Smooth muscle cell (in vitro differentiated cells): ENCODE data around the gene SUPT16H. TPM values are rescaled to one million over a fixed set of nuclear protein-coding genes. Genes with fewer than 3 reads are reported as not detected.

ENCODE experiments used
- DNase-seq: peaks from one replicate; lab custom pipeline; 2025; ENCODE audit not compliant: unreplicated experiment; lab: John Stamatoyannopoulos, UW
- H2AFZ ChIP-seq: fragments of 200-600 bp; sonication (generic); 2 replicates; pipeline ENCODE4 v1.6.0; 2016; ENCODE audit warnings: antibody characterized with exemption, low read depth, mild to moderate bottlenecking
- H3F3A ChIP-seq: fragments of 200-600 bp; sonication (generic); 2 replicates; pipeline ENCODE4 v1.6.0; 2017; ENCODE audit warnings: antibody characterized with exemption, low read depth
- H3K27ac ChIP-seq: fragments of 200-600 bp; sonication (generic); 2 replicates; pipeline ENCODE4 v1.5.1; 2016; ENCODE audit warnings: low read depth, mild to moderate bottlenecking
- H3K27me3 ChIP-seq: fragments of 200-600 bp; sonication (generic); 2 replicates; pipeline ENCODE4 v1.6.1; 2016; ENCODE audit warnings: low read depth, mild to moderate bottlenecking
- H3K36me3 ChIP-seq: fragments of 200-600 bp; sonication (generic); 2 replicates; pipeline ENCODE4 v1.5.1; 2016; ENCODE audit warnings: low read depth
- H3K4me1 ChIP-seq: fragments of 200-600 bp; sonication (generic); 2 replicates; pipeline ENCODE4 v1.5.1; 2016; ENCODE audit warnings: low read depth
- H3K4me2 ChIP-seq: fragments of 200-600 bp; sonication (generic); 2 replicates; pipeline ENCODE4 v1.6.0; 2016; ENCODE audit warnings: mild to moderate bottlenecking
- H3K4me3 ChIP-seq: fragments of 200-600 bp; sonication (generic); 2 replicates; pipeline ENCODE4 v1.5.1; 2016; ENCODE audit warnings: mild to moderate bottlenecking
- H3K79me2 ChIP-seq: fragments of 200-600 bp; sonication (generic); 2 replicates; pipeline ENCODE4 v1.6.0; 2016; ENCODE audit warnings: low read depth, mild to moderate bottlenecking
- H3K9ac ChIP-seq: fragments of 200-600 bp; sonication (generic); 2 replicates; pipeline ENCODE4 v1.6.0; 2016; ENCODE audit warnings: low read depth
- H3K9me3 ChIP-seq: fragments of 200-600 bp; sonication (generic); replicated peaks from 2 replicates; pipeline ENCODE4 v1.5.1; 2016; ENCODE audit warnings: low read depth
- H4K20me1 ChIP-seq: fragments of 200-600 bp; sonication (generic); 2 replicates; pipeline ENCODE4 v1.6.0; 2016; ENCODE audit warnings: low read depth
- WGBS: methylation state at CpG from one replicate; pipeline ENCODE4 v1.1.7; 2016; ENCODE audit warnings: low lambda C conversion rate; 5-methylcytosine and 5-hydroxymethylcytosine counted together
- polyA plus RNA-seq: library from polyadenylated mRNA; unstranded; fragments of >200 nt; fragmentation: Nextera tagmentation; extraction: Ambion mirVana; gene quantifications from 2 replicates; pipeline ENCODE4 v1.2.1, GENCODE V29; 2016
- total RNA-seq: library from RNA; depleted of rRNA; stranded (reverse); fragments of >200 nt; gene quantifications from 2 replicates; pipeline ENCODE4 v1.2.3, GENCODE V29; 2014
- TF ChIP-seq, protein P1 (sequence below): fragments of 200-600 bp; sonication (generic); IDR thresholded peaks from 2 replicates; pipeline ENCODE4 v1.5.1; 2017; ENCODE audit warnings: borderline replicate concordance, mild to moderate bottlenecking, antibody characterized with exemption; ENCODE audit not compliant: insufficient read depth, poor library complexity, severe bottlenecking

SUPT16H gene
- total and polyA plus RNA-seq, 2 experiments from 2014 or later, result 52.3 to 68.0 TPM

DNA sequence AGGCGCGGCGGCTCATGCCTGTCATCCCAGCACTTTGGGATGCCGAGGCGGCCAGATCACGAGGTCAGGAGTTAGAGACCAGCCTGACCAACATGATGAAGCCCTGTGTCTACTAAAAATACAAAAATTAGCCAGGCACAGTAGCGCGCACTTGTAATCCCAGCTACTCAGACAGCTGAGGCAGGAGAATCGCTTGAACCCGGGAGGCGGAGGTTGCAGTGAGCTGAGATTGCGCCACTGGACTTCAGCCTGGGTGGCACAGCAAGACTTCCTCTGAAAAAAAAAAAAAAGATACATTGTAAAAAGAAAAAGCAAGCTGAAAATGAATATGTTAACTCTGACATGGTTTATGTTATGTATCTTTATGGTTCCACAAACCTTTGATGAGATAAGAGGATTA is 70.3 kb downstream of the SUPT16H start:
- TF ChIP-seq, protein P1, sequence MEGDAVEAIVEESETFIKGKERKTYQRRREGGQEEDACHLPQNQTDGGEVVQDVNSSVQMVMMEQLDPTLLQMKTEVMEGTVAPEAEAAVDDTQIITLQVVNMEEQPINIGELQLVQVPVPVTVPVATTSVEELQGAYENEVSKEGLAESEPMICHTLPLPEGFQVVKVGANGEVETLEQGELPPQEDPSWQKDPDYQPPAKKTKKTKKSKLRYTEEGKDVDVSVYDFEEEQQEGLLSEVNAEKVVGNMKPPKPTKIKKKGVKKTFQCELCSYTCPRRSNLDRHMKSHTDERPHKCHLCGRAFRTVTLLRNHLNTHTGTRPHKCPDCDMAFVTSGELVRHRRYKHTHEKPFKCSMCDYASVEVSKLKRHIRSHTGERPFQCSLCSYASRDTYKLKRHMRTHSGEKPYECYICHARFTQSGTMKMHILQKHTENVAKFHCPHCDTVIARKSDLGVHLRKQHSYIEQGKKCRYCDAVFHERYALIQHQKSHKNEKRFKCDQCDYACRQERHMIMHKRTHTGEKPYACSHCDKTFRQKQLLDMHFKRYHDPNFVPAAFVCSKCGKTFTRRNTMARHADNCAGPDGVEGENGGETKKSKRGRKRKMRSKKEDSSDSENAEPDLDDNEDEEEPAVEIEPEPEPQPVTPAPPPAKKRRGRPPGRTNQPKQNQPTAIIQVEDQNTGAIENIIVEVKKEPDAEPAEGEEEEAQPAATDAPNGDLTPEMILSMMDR, result no peak
- WGBS, result 93% methylated on average over 12 of the region's 12 CpGs

DNA sequence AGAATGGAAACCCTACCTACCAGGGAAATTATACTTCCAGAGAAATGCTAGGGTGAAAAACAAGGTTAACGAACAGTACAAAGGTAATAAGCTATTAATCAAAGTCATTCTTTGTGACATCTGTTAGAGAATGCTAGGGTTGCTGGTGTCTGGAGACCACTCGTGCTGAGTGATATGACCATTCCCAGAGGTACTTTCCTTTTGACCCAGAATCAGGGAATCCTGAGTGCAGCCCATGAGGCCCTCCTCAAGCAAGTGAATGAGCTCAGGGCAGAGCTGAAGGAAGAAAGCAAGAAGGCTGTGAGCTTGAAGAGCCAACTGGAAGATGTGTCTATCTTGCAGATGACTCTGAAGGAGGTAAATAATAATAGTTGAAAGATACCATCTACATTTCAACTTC is 72.2 kb downstream of the SUPT16H start:
- TF ChIP-seq, protein P1, result no peak
- Histone ChIP-seq H3K27me3 (no peaks in the 10 kb centered on the region), H3K4me3 (no peak overlapping the region), H3F3A (peaks cover 7% of the 10 kb centered on the region), H3K4me2 (no peak overlapping the region), H3K4me1 (peaks cover 4% of the 10 kb centered on the region), H4K20me1 (no peaks in the 10 kb centered on the region), H3K27ac (no peak overlapping the region), H3K9ac (no peak overlapping the region), H3K9me3 (no peaks in the 10 kb centered on the region), H2AFZ (no peak overlapping the region), H3K79me2 (no peaks in the 10 kb centered on the region), H3K36me3 (no peaks in the 10 kb centered on the region)
- no peak for DNase-seq
- 92% methylated on average over 2 of the region's 2 CpGs for WGBS

More for the DNA sequence above, 70.3 kb downstream of the SUPT16H start:
- H3F3A ChIP-seq, result peaks cover under 1% of the 10 kb centered on the region
- H3K79me2 ChIP-seq, result no peaks in the 10 kb centered on the region
- H4K20me1 ChIP-seq, result no peaks in the 10 kb centered on the region
- no peak for DNase-seq
- no peak overlapping the region for H3K4me2 ChIP-seq
- peaks cover 4% of the 10 kb centered on the region for H3K4me1 ChIP-seq
- H3K36me3 ChIP-seq, result no peaks in the 10 kb centered on the region
- H3K9me3 ChIP-seq, result no peaks in the 10 kb centered on the region
- H3K4me3 ChIP-seq, result no peak overlapping the region
- no peak overlapping the region for H2AFZ ChIP-seq
- H3K9ac ChIP-seq, result no peak overlapping the region
- peaks cover 4% of the 10 kb centered on the region for H3K27me3 ChIP-seq
- no peak overlapping the region for H3K27ac ChIP-seq

DNA sequence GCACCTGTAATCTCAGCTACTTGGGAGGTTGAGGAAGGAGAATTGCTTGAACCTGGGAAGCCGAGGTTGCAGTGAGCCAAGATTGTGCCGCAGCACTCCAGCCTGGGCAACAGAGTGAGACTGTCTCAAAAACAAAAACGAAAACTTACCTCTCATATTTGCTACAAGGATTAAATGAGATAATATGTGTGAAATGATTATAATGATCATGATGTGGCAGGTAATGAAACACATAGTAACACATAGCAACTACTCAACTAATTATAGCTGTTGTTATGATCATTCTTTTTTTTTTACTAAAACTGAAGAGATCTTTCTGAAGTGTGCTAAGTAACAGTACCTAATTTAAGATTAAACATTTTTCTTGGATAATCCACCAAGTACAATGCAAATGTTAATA is 73.9 kb downstream of the SUPT16H start:
- no peak for DNase-seq
- no peak overlapping the region for H2AFZ ChIP-seq
- H3F3A ChIP-seq, result peaks cover 7% of the 10 kb centered on the region
- H4K20me1 ChIP-seq, result no peaks in the 10 kb centered on the region
- no peaks in the 10 kb centered on the region for H3K27me3 ChIP-seq
- peaks cover 4% of the 10 kb centered on the region for H3K4me1 ChIP-seq
- H3K9ac ChIP-seq, result no peak overlapping the region
- H3K9me3 ChIP-seq, result no peaks in the 10 kb centered on the region
- 87% methylated on average over 3 of the region's 3 CpGs for WGBS
- no peak overlapping the region for H3K4me3 ChIP-seq
- no peak overlapping the region for H3K4me2 ChIP-seq
- no peak overlapping the region for H3K27ac ChIP-seq
- no peaks in the 10 kb centered on the region for H3K36me3 ChIP-seq
- H3K79me2 ChIP-seq, result no peaks in the 10 kb centered on the region
- TF ChIP-seq, protein P1, result no peak

DNA sequence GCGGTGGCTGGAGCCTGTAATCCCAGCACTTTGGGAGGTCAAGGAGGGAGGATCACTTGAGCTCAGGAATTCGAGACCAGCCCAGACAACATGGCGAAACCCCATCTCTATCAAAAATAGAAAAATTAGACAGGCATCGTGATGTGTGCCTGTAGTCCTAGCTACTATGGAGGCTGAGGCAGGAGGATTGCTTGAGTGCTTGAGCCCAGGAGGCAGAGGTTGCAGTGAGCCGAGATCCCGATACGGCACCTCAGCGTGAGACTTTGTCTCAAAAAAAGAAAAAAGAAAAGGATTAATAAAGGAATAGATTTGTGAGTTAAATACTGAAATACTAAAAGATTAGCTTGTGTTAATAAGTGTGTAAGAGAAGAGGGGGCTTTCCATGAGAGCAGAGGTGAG is 74.6 kb downstream of the SUPT16H start:
- Histone ChIP-seq H3K36me3 (no peaks in the 10 kb centered on the region), H3K4me2 (peak overlapping the region; percentile 83), H3K9me3 (no peaks in the 10 kb centered on the region), H3K9ac (no peak overlapping the region), H3K4me1 (peaks cover 4% of the 10 kb centered on the region), H3F3A (peaks cover 7% of the 10 kb centered on the region), H3K27me3 (no peaks in the 10 kb centered on the region), H3K27ac (no peak overlapping the region), H4K20me1 (no peaks in the 10 kb centered on the region), H2AFZ (peak overlapping the region; percentile 98), H3K4me3 (peak overlapping the region; percentile 53), H3K79me2 (no peaks in the 10 kb centered on the region)
- WGBS, result 66% methylated on average over 8 of the region's 8 CpGs
- TF ChIP-seq, protein P1, result no peak
- no peak for DNase-seq
